Esophagus (tissue), 2 donors: ENCODE data around the gene COG4. TPM values are rescaled to one million over a fixed set of nuclear protein-coding genes. Genes with fewer than 3 reads are reported as not detected.

Experiments used
- H3K27ac ChIP-seq, 2 donors: one replicate each; pipeline ENCODE4 v1.5.1; 2013; ENCODE audit warnings: low read depth in 2 of 2, mild to moderate bottlenecking in 2 of 2, inconsistent platforms in 1 of 2, low read length in 1 of 2, moderate library complexity in 1 of 2
- H3K27me3 ChIP-seq, 2 donors: one replicate each; pipeline ENCODE4 v1.6.1; 2013; ENCODE audit warnings: low read length in 2 of 2, control low read depth in 1 of 2, mild to moderate bottlenecking in 1 of 2; ENCODE audit not compliant: insufficient read depth in 2 of 2, control insufficient read depth in 1 of 2
- H3K36me3 ChIP-seq, 2 donors: one replicate each; pipeline ENCODE4 v1.6.1; 2013; ENCODE audit warnings: low read length in 1 of 2; ENCODE audit not compliant: control insufficient read depth in 2 of 2, insufficient read depth in 2 of 2
- H3K4me1 ChIP-seq, 2 donors: one replicate each; pipeline ENCODE4 v1.6.1; 2013; ENCODE audit warnings: low read length in 1 of 2; ENCODE audit not compliant: control insufficient read depth in 2 of 2, insufficient read depth in 2 of 2
- H3K4me3 ChIP-seq, 2 donors: one replicate each; pipeline ENCODE4 v1.5.1; 2013; ENCODE audit warnings: low read length in 2 of 2, mild to moderate bottlenecking in 2 of 2, low read depth in 1 of 2, moderate library complexity in 1 of 2
- H3K9me3 ChIP-seq, 2 donors: one replicate each; pipeline ENCODE4 v1.6.1; 2013; ENCODE audit warnings: mild to moderate bottlenecking in 2 of 2, low read depth in 1 of 2, low read length in 1 of 2, moderate library complexity in 1 of 2; ENCODE audit not compliant: control insufficient read depth in 2 of 2, insufficient read depth in 1 of 2
- WGBS, 2 donors: extraction: QIAGEN DNeasy Blood & Tissue Kit; methylation state at CpG; one replicate each; pipeline ENCODE4 v1.1.7; 2013; 5-methylcytosine and 5-hydroxymethylcytosine counted together
- polyA plus RNA-seq, 2 donors: library from polyadenylated mRNA; stranded (reverse); fragments of 200-250 nt; gene quantifications; one replicate each; pipeline ENCODE4 v1.2.3, GENCODE V29; 2013
- donor health status: healthy with polysubstance abuse.
- donor health status: Bipolar disorder and iron deficiency.

Gene COG4
- polyA plus RNA-seq, 2 donors, result 41.8 to 42.7 TPM

- Histone ChIP-seq H3K4me1 (no peaks in the 10 kb centered on the region), H3K9me3 (no peaks in the 10 kb centered on the region), H3K36me3 (peaks cover 8 to 27% of the 10 kb centered on the region in 2 donors), H3K27ac (no peak overlapping the region), H3K27me3 (no peaks in the 10 kb centered on the region), H3K4me3 (no peak overlapping the region)
- WGBS, 2 donors, result 90% methylated on average over 11 of the region's 11 CpGs
Measured at GRCh38 chr16:70467113-70467512, 56.2 kb downstream of the COG4 start.

- no peak overlapping the region for H3K27ac ChIP-seq
- no peaks in the 10 kb centered on the region for H3K27me3 ChIP-seq
- H3K4me1 ChIP-seq, result no peaks in the 10 kb centered on the region
- H3K4me3 ChIP-seq, result no peak overlapping the region
- peaks cover 8 to 27% of the 10 kb centered on the region in 2 donors for H3K36me3 ChIP-seq
- WGBS, 2 donors, result 77 to 84% methylated on average over 7 of the region's 7 CpGs
- H3K9me3 ChIP-seq, result no peaks in the 10 kb centered on the region
Measured at GRCh38 chr16:70466805-70467076, 56.6 kb downstream of the COG4 start.

- no peaks in the 10 kb centered on the region for H3K4me1 ChIP-seq
- no peaks in the 10 kb centered on the region for H3K27me3 ChIP-seq
- no peak overlapping the region for H3K27ac ChIP-seq
- H3K36me3 ChIP-seq, result peaks cover 8 to 26% of the 10 kb centered on the region in 2 donors
- H3K9me3 ChIP-seq, result no peaks in the 10 kb centered on the region
- WGBS, 2 donors, result 92 to 93% methylated on average over 13 of the region's 13 CpGs
- no peak overlapping the region for H3K4me3 ChIP-seq
Measured at GRCh38 chr16:70465999-70466804, 57.2 kb downstream of the COG4 start.

- H3K4me3 ChIP-seq, result no peak overlapping the region
- no peak overlapping the region for H3K27ac ChIP-seq
- no peaks in the 10 kb centered on the region for H3K9me3 ChIP-seq
- H3K27me3 ChIP-seq, result no peaks in the 10 kb centered on the region
- WGBS, 2 donors, result 96 to 98% methylated on average over 2 of the region's 2 CpGs
- peaks cover 8 to 24% of the 10 kb centered on the region in 2 donors for H3K36me3 ChIP-seq
- H3K4me1 ChIP-seq, result peaks cover 0 to 2% of the 10 kb centered on the region in 2 donors
Measured at GRCh38 chr16:70463235-70463634, 60.1 kb downstream of the COG4 start.

GRCh38 chr16:70460737-70461261 is 62.6 kb downstream of the COG4 start:
- H3K36me3 ChIP-seq, result peaks cover 5 to 9% of the 10 kb centered on the region in 2 donors
- H3K27ac ChIP-seq, result no peak overlapping the region
- 71 to 82% methylated on average over 8 of the region's 8 CpGs for WGBS, 2 donors
- H3K9me3 ChIP-seq, result no peaks in the 10 kb centered on the region
- no peaks in the 10 kb centered on the region for H3K27me3 ChIP-seq
- peaks cover 0 to 2% of the 10 kb centered on the region in 2 donors for H3K4me1 ChIP-seq
- H3K4me3 ChIP-seq, result no peak overlapping the region

DNA sequence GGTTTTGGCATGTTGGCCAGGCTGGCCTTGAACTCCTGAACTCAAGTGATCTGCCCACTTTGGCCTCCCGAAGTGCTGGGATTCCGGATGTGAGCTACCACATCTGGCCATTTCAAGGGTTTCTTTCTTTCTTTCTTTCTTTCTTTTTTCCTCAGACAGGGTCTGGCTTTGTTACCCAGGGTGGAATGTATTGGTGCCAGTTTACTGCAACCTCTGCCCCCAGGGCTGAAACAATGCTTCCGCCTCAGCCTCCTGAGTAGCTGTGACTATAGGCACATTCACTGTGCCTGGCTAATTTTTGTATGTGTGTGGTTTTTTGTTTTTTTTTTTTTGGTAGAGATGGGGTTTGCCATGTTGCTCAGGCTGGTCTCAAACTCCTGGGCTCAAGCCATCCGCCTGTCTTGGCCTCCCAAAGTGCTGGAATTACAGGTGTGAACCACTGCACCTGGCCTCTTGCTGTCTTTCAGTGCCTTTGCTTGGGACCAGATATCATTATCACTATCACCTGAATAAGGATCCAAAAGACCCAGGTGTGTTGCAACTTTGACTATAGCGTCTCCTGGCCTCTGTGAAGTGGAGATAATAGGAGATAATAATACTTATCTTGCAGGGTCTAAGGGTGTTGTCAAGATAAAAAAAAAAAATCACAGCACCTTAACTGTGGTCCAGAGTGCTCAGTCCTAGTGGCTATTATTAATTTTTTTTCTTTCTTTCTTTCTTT is 65.7 kb downstream of the COG4 start:
- 82 to 95% methylated on average over 5 of the region's 5 CpGs for WGBS, 2 donors
- no peak overlapping the region for H3K4me3 ChIP-seq
- peaks cover 2% of the 10 kb centered on the region in 2 donors for H3K4me1 ChIP-seq
- no peak overlapping the region for H3K27ac ChIP-seq
- H3K36me3 ChIP-seq, result no peaks in the 10 kb centered on the region
- H3K27me3 ChIP-seq, result no peaks in the 10 kb centered on the region
- H3K9me3 ChIP-seq, result no peaks in the 10 kb centered on the region

GRCh38 chr16:70455910-70456309 is 67.4 kb downstream of the COG4 start:
- WGBS, 2 donors, result 86 to 89% methylated on average over 7 of the region's 7 CpGs
- H3K4me3 ChIP-seq, result no peak overlapping the region
- no peaks in the 10 kb centered on the region for H3K9me3 ChIP-seq
- no peaks in the 10 kb centered on the region for H3K36me3 ChIP-seq
- H3K27ac ChIP-seq, result no peak overlapping the region
- peaks cover 2% of the 10 kb centered on the region in 2 donors for H3K4me1 ChIP-seq
- H3K27me3 ChIP-seq, result no peaks in the 10 kb centered on the region

GRCh38 chr16:70454222-70455034 is 68.9 kb downstream of the COG4 start, which contains the start of gene FCSK:
Gene FCSK (plus strand): TSS chr16:70454595. CDS start chr16:70463191, 8,596 bp downstream.
- Histone ChIP-seq H3K4me1 (peaks cover 0 to 2% of the 10 kb centered on the region in 2 donors), H3K4me3 (peak within 1 kb of the TSS; percentile 72 to 91), H3K9me3 (no peaks in the 10 kb centered on the region), H3K27me3 (no peaks in the 10 kb centered on the region), H3K27ac (peak within 1 kb of the TSS; percentile 89 to 96), H3K36me3 (no peaks in the 10 kb centered on the region)
- 0 to 1% methylated on average over 65 to 67 of the region's 67 CpGs for WGBS, 2 donors

DNA sequence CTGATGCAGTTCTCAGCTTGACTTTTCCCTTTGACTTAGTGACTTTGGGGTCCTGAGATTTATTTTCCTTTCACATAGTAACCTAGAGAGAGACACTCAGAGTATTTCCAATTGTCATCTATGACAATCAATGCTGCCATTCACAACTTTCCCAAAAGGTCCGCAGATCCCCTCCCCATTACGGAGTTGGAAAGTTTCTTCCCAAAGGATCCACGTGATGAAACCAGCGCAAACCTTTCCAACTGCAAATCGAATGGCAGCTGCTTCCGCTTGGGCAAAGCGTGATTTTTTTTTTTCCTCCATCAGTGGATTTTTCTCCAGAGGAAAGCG is 69.5 kb downstream of the COG4 start:
- 0 to 1% methylated on average over 8 of the region's 8 CpGs for WGBS, 2 donors
- no peaks in the 10 kb centered on the region for H3K36me3 ChIP-seq
- no peaks in the 10 kb centered on the region for H3K27me3 ChIP-seq
- peak overlapping the region; percentile 72 to 91 for H3K4me3 ChIP-seq
- H3K4me1 ChIP-seq, result peaks cover 0 to 2% of the 10 kb centered on the region in 2 donors
- no peaks in the 10 kb centered on the region for H3K9me3 ChIP-seq
- no peak overlapping the region for H3K27ac ChIP-seq
